Breast epithelium (tissue), 4 donors: ENCODE data around the gene SPOCK1. TPM values are rescaled to one million over a fixed set of nuclear protein-coding genes. Genes with fewer than 3 reads are reported as not detected.

Source experiments
- DNase-seq, 2 donors: peaks; one replicate each; pipeline ENCODE4 v3.0.0-alpha.2; 2019; ENCODE audit warnings: low spot score in 2 of 2
- H3K27ac ChIP-seq, 2 donors: fragments of 200-600 bp; sonication (generic) in 1 of 2; one replicate each; pipeline ENCODE4 v1.5.1; 2016 to 2019; ENCODE audit warnings: mild to moderate bottlenecking in 1 of 2
- H3K27me3 ChIP-seq, 2 donors: fragments of 200-600 bp; sonication (generic) in 1 of 2; one replicate each; pipeline versions ENCODE4 v1.5.1 to v1.6.0; 2017 to 2019; ENCODE audit warnings: control low read depth in 1 of 2, mild to moderate bottlenecking in 1 of 2
- H3K36me3 ChIP-seq: fragments of 200-600 bp; one replicate; pipeline ENCODE4 v1.5.1; 2019
- H3K4me1 ChIP-seq, 2 donors: fragments of 200-600 bp; sonication (generic); one replicate each; pipeline ENCODE4 v1.5.1; 2016 to 2019; ENCODE audit warnings: control low read depth in 1 of 2
- H3K4me3 ChIP-seq, 3 donors: fragments of 200-600 bp; sonication (generic); 1 replicate in 2 of 3; 2 replicates in 1 of 3; pipeline ENCODE4 v1.5.1; 2016 to 2019; ENCODE audit warnings: mild to moderate bottlenecking in 3 of 3, moderate library complexity in 2 of 3
- H3K9me3 ChIP-seq, 2 donors: fragments of 200-600 bp; sonication (generic) in 1 of 2; one replicate each; pipeline ENCODE4 v1.5.1; 2016 to 2019; ENCODE audit warnings: control low read depth in 1 of 2
- CTCF ChIP-seq, 3 donors: fragments of 450-650 bp; IDR thresholded peaks; one replicate each; pipeline ENCODE4 v1.5.1; 2016 to 2017; ENCODE audit warnings: antibody characterized with exemption in 3 of 3, mild to moderate bottlenecking in 3 of 3, moderate library complexity in 3 of 3
- POLR2A ChIP-seq: fragments of 450-650 bp; IDR thresholded peaks from one replicate; pipeline ENCODE4 v1.6.1; 2016; ENCODE audit warnings: antibody characterized with exemption, mild to moderate bottlenecking, moderate library complexity
- POLR2AphosphoS5 ChIP-seq, 3 donors: sonication (generic); formaldehyde crosslinking; IDR thresholded peaks; one replicate each; pipeline ENCODE4 v1.6.1; 2017; ENCODE audit warnings: antibody characterized with exemption in 3 of 3
- intact Hi-C: fragments of 100-400 bp; cut with DNase I; formaldehyde crosslinking; loops from one replicate; pipeline ENCODE4 v1.15.1; 2023; ENCODE audit warnings: low total_unique reads
- total RNA-seq, 3 donors: library from RNA; depleted of rRNA; stranded (reverse); fragments of >200 nt; gene quantifications; one replicate each; pipeline ENCODE4 v1.1.0, GENCODE V29; 2016

SPOCK1 gene
- total RNA-seq, 3 donors from 2014 or later: 14.5 to 52.0 (median 24.3) TPM

- no peak for DNase-seq
- H3K9me3 ChIP-seq: no peaks in the 10 kb centered on the region
- no peaks in the 10 kb centered on the region for H3K27me3 ChIP-seq
- intact Hi-C loops: no loop called here
- no peak overlapping the region for H3K4me3 ChIP-seq
- H3K36me3 ChIP-seq: no peaks in the 10 kb centered on the region
- no peaks in the 10 kb centered on the region for H3K4me1 ChIP-seq
- H3K27ac ChIP-seq: no peak overlapping the region
- no peak for TF ChIP-seq POLR2AphosphoS5 (IDR thresholded peaks at IDR 0.05)
- no peak for TF ChIP-seq POLR2A
- TF ChIP-seq CTCF (IDR thresholded peaks at IDR 0.05): no peak
Observed at GRCh38 chr5:137521246-137521645, 22.1 kb upstream of the SPOCK1 start.

- Histone ChIP-seq H3K36me3 (no peaks in the 10 kb centered on the region), H3K4me3 (no peak overlapping the region), H3K27ac (no peak overlapping the region), H3K9me3 (no peaks in the 10 kb centered on the region), H3K4me1 (no peaks in the 10 kb centered on the region), H3K27me3 (no peaks in the 10 kb centered on the region)
- DNase-seq: no peak
- intact Hi-C loops: no loop called here
- no peak for TF ChIP-seq POLR2A
- TF ChIP-seq CTCF (IDR thresholded peaks at IDR 0.05): no peak
- no peak for TF ChIP-seq POLR2AphosphoS5 (IDR thresholded peaks at IDR 0.05)
Observed at GRCh38 chr5:137516961-137517360, 17.8 kb upstream of the SPOCK1 start.

- H3K4me1 ChIP-seq: no peaks in the 10 kb centered on the region
- H3K27me3 ChIP-seq: no peaks in the 10 kb centered on the region
- no peak for DNase-seq
- TF ChIP-seq POLR2AphosphoS5 (IDR thresholded peaks at IDR 0.05): no peak
- TF ChIP-seq POLR2A: no peak
- no peak for TF ChIP-seq CTCF (IDR thresholded peaks at IDR 0.05)
- no peak overlapping the region for H3K27ac ChIP-seq
- no peak overlapping the region for H3K4me3 ChIP-seq
- H3K36me3 ChIP-seq: no peaks in the 10 kb centered on the region
- no peaks in the 10 kb centered on the region for H3K9me3 ChIP-seq
- intact Hi-C loops: no loop called here
Observed at GRCh38 chr5:137516251-137516797, 17.2 kb upstream of the SPOCK1 start.

- no peaks in the 10 kb centered on the region for H3K9me3 ChIP-seq
- no peak for TF ChIP-seq CTCF (IDR thresholded peaks at IDR 0.05)
- TF ChIP-seq POLR2A: no peak
- TF ChIP-seq POLR2AphosphoS5 (IDR thresholded peaks at IDR 0.05): no peak
- no peaks in the 10 kb centered on the region for H3K4me1 ChIP-seq
- intact Hi-C loops: no loop called here
- H3K36me3 ChIP-seq: no peaks in the 10 kb centered on the region
- DNase-seq: no peak
- H3K4me3 ChIP-seq: no peak overlapping the region
- no peaks in the 10 kb centered on the region for H3K27me3 ChIP-seq
- no peak overlapping the region for H3K27ac ChIP-seq
Observed at GRCh38 chr5:137515238-137515637, 16.1 kb upstream of the SPOCK1 start.

- intact Hi-C loops: no loop called here
Observed at GRCh38 chr5:137510671-137511070, 11.5 kb upstream of the SPOCK1 start.

More at GRCh38 chr5:137510671-137511070, 11.5 kb upstream of the SPOCK1 start:
- H3K27ac ChIP-seq: no peak overlapping the region
- no peaks in the 10 kb centered on the region for H3K4me1 ChIP-seq
- H3K9me3 ChIP-seq: no peaks in the 10 kb centered on the region
- no peaks in the 10 kb centered on the region for H3K36me3 ChIP-seq
- TF ChIP-seq POLR2AphosphoS5 (IDR thresholded peaks at IDR 0.05) (no peak), POLR2A (no peak), CTCF (IDR thresholded peaks at IDR 0.05) (no peak)
- no peak overlapping the region for H3K4me3 ChIP-seq
- no peak for DNase-seq
- no peaks in the 10 kb centered on the region for H3K27me3 ChIP-seq
